Fibroblast of skin of back (primary cell): ENCODE measurements around the gene BEND5.

Experiments
- DNase-seq: peaks from one replicate; pipeline ENCODE4 v3.0.0-alpha.2; 2013

The BEND5 gene

GRCh38 chr1:48678710-48679505, 97.8 kb downstream of the BEND5 start:
- no peak for DNase-seq
